Tibial artery (tissue), 4 donors: ENCODE measurements around the gene INPP5K.

ENCODE experiments used
- DNase-seq, 2 donors: peaks; one replicate each; pipeline ENCODE4 v3.0.0-alpha.2; 2019
- H3K27ac ChIP-seq, 2 donors: fragments of 200-600 bp; sonication (generic) in 1 of 2; 1 replicate in 1 of 2; 2 replicates in 1 of 2; pipeline ENCODE4 v1.5.1; 2018 to 2019; ENCODE audit warnings: mild to moderate bottlenecking in 1 of 2
- H3K27me3 ChIP-seq, 2 donors: fragments of 200-600 bp; sonication (generic) in 1 of 2; one replicate each; pipeline versions ENCODE4 v1.5.1 to v1.6.0; 2016 to 2019
- H3K36me3 ChIP-seq, 3 donors: fragments of 200-600 bp; sonication (generic) in 2 of 3; one replicate each; pipeline ENCODE4 v1.5.1; 2016 to 2019; ENCODE audit warnings: mild to moderate bottlenecking in 2 of 3
- H3K4me1 ChIP-seq, 4 donors: fragments of 200-600 bp; sonication (generic) in 2 of 4; 1 replicate in 3 of 4; 2 replicates in 1 of 4; pipeline ENCODE4 v1.5.1; 2016 to 2019
- H3K4me3 ChIP-seq, 2 donors: fragments of 200-600 bp; sonication (generic) in 1 of 2; 1 replicate in 1 of 2; 2 replicates in 1 of 2; pipeline ENCODE4 v1.5.1; 2018 to 2019; ENCODE audit warnings: mild to moderate bottlenecking in 2 of 2
- H3K9me3 ChIP-seq, 3 donors: fragments of 200-600 bp; sonication (generic) in 1 of 3; one replicate each; pipeline ENCODE4 v1.5.1; 2016 to 2019
- CTCF ChIP-seq, 2 experiments: fragments of 200-600 bp in 1 of 2; fragments of 450-650 bp in 1 of 2; IDR thresholded peaks; one replicate each; pipeline ENCODE4 v1.5.1; 2017 to 2019; ENCODE audit warnings: antibody characterized with exemption in 2 of 2, mild to moderate bottlenecking in 1 of 2, moderate library complexity in 1 of 2
- intact Hi-C: fragments of 100-400 bp; cut with DNase I; formaldehyde crosslinking; loops from one replicate; pipeline ENCODE4 v1.15.0; 2023; ENCODE audit warnings: low total_unique reads

The INPP5K gene

DNA sequence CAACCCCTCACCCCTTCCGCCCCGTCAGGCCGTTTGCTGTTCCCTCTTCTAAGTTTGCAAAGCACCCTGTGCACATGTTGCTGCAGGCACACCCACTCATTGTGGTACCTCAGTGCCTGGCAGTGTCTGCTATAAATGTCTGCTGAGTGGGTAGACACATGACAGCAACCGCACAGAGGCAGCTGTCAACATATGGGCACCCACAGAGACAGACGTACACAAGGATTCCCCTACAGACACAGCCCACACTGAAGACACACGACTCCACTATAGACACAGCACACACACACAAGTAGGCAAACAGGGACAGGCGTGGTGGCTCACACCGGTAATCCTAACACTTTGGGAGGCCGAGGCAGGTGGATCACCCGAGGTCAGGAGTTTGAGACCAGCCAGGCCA is 42.6 kb downstream of the INPP5K start:
- Histone ChIP-seq H3K36me3 (peaks cover 76 to 99% (median 87%) of the 10 kb centered on the region in 3 donors), H3K4me3 (no peak overlapping the region), H3K27me3 (no peaks in the 10 kb centered on the region), H3K4me1 (peaks cover 0 to 32% (median 10%) of the 10 kb centered on the region in 4 donors), H3K9me3 (no peaks in the 10 kb centered on the region), H3K27ac (no peak overlapping the region)
- DNase-seq = no peak
- no peak for TF ChIP-seq CTCF (IDR thresholded peaks at IDR 0.05)
- intact Hi-C loops = no loop called here

DNA sequence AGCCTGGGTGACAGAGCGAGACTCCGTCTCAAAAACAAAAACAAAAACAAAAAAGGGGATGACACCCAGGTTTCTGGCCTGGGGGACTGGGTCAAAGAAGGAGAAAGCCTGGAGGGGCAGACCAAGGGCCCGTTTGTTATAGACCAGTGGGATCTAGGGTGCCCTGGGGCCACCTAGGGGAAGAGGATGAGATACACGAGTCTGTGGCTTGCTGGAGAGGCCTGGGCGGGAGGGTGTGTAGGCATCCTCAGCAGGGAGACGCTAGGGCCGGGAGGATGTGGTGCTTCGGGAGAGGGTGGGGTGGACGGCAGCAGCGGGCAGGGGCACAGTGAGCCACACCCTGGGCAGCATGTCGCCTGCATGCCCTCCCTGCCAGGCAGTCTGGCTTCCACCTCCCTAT is 43.2 kb downstream of the INPP5K start:
- no peaks in the 10 kb centered on the region for H3K9me3 ChIP-seq
- no peak for DNase-seq
- H3K27ac ChIP-seq = no peak overlapping the region
- intact Hi-C loops = no loop called here
- H3K4me3 ChIP-seq = no peak overlapping the region
- no peak for TF ChIP-seq CTCF (IDR thresholded peaks at IDR 0.05)
- H3K27me3 ChIP-seq = no peaks in the 10 kb centered on the region
- H3K4me1 ChIP-seq = peaks cover 0 to 32% (median 10%) of the 10 kb centered on the region in 4 donors
- H3K36me3 ChIP-seq = peaks cover 76 to 99% (median 87%) of the 10 kb centered on the region in 3 donors

- intact Hi-C loops = no loop called here
These were observed 44.2 kb downstream of the INPP5K start for GRCh38 chr17:1471911-1472821.

DNA sequence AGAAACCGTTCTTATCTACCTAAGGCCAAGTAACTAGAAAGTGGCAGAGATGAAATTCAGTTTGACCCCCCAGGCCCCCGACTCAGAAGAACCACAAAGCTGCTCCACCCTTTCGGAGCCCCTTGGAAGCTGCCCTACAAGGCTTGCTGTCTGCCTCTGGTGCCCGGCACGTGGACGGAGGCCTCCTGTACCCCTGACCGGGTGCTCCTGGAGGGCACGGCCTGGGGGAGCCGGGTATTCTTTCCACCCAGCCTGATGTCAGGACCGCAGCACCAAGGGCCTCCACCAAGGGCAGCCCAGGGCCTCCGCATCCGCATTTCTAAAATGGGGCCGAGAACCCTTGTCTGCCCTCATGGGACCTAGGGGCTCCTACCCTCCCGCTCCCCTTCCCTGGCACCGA is 44.9 kb downstream of the INPP5K start:
- intact Hi-C loops = no loop called here
- Histone ChIP-seq H3K4me3 (no peak overlapping the region), H3K4me1 (peaks cover 0 to 19% (median 8%) of the 10 kb centered on the region in 4 donors), H3K27ac (no peak overlapping the region), H3K36me3 (peaks cover 80 to 100% (median 90%) of the 10 kb centered on the region in 3 donors), H3K9me3 (no peaks in the 10 kb centered on the region), H3K27me3 (no peaks in the 10 kb centered on the region)
- DNase-seq = no peak
- TF ChIP-seq CTCF (IDR thresholded peaks at IDR 0.05) = no peak

More at GRCh38 chr17:1471911-1472821, 44.2 kb downstream of the INPP5K start:
- no peaks in the 10 kb centered on the region for H3K27me3 ChIP-seq
- peaks cover 0 to 25% (median 10%) of the 10 kb centered on the region in 4 donors for H3K4me1 ChIP-seq
- no peak overlapping the region for H3K27ac ChIP-seq
- no peak for TF ChIP-seq CTCF (IDR thresholded peaks at IDR 0.05)
- no peaks in the 10 kb centered on the region for H3K9me3 ChIP-seq
- no peak for DNase-seq
- H3K4me3 ChIP-seq = no peak overlapping the region
- H3K36me3 ChIP-seq = peaks cover 74 to 99% (median 87%) of the 10 kb centered on the region in 3 donors

DNA sequence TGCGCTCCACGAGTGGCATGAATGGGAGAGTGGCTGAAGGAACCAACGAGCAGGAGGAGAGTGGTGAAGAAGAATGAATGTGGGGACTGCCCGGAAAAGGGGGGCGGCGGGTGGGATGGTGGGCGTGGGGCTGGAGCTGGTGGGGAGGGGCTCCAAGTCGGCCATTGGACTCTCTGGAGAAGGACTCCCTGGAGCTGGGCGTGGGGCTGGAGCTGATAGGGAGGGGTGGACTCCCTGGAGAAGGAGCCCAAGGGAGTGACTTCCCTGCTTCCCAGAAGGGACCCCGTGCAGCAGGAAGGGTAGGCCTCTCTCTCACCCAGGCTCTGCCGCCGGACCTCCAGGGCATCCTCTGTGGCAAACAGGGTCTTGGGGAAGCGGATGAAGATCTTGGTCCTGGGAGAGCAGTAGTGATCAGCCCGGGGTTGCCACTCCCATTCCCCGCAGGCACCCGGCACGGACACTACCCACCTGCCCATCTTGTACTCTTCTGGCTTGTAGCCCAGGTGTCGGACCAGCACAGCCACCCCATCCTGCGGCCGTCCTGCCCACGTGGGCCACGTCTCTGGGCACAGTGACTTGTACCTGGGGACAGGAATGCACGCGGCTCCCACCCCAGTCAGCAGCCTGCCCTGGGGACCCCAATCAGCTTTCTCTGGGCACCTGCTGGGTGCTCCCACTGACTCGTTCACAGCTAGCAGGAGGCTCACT is 45.5 kb downstream of the INPP5K start:
- Histone ChIP-seq H3K27me3 (no peaks in the 10 kb centered on the region), H3K4me1 (peaks cover 0 to 13% (median 7%) of the 10 kb centered on the region in 4 donors), H3K9me3 (no peaks in the 10 kb centered on the region), H3K36me3 (peaks cover 86 to 100% (median 96%) of the 10 kb centered on the region in 3 donors), H3K27ac (peak overlapping the region in 1 of 2 donors; percentile 2), H3K4me3 (no peak overlapping the region)
- DNase-seq = no peak
- intact Hi-C loops = no loop called here
- no peak for TF ChIP-seq CTCF (IDR thresholded peaks at IDR 0.05)
